Astrocyte (in vitro differentiated cells and primary cell): ENCODE measurements around the gene DARS1.

ENCODE experiments used
- EZH2 ChIP-seq: IDR thresholded peaks from 2 replicates; pipeline ENCODE4 v1.6.1; 2012; ENCODE audit warnings: mild to moderate bottlenecking, low read length, inconsistent platforms; ENCODE audit not compliant: insufficient read depth
- TF ChIP-seq, protein P1 (sequence below): IDR thresholded peaks from 2 replicates; pipeline ENCODE4 v1.5.1; 2011; ENCODE audit warnings: low read depth, mild to moderate bottlenecking, inconsistent platforms, low read length, moderate library complexity; ENCODE audit not compliant: insufficient read depth

DNA sequence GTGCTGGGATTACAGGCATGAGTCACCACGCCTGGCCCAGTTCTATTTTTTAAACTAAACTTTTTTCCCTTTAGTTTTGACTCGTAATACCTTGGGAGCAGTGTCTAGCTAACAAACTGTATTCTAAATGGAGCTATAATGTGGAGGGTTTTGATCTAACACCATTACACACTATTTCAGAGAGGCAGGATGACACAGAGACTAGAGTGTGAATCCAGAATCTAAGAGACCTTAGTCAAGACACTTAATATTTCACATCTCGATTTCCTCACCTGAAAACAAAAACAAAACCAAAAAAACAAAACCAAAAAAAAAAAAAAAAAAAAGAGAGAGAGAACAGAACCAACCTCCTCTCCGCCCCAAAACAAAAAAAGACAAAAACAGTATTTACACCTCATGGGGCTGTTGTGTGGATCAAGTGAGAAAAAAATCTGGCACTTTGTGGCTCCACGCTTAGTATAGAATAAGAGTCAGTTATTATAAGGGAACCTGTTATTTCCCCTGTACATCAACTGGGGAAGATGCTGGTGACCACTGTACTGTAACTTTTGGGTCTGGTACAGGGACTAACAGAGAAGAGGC is 31.3 kb downstream of the DARS1 start:
- TF ChIP-seq, protein P1, sequence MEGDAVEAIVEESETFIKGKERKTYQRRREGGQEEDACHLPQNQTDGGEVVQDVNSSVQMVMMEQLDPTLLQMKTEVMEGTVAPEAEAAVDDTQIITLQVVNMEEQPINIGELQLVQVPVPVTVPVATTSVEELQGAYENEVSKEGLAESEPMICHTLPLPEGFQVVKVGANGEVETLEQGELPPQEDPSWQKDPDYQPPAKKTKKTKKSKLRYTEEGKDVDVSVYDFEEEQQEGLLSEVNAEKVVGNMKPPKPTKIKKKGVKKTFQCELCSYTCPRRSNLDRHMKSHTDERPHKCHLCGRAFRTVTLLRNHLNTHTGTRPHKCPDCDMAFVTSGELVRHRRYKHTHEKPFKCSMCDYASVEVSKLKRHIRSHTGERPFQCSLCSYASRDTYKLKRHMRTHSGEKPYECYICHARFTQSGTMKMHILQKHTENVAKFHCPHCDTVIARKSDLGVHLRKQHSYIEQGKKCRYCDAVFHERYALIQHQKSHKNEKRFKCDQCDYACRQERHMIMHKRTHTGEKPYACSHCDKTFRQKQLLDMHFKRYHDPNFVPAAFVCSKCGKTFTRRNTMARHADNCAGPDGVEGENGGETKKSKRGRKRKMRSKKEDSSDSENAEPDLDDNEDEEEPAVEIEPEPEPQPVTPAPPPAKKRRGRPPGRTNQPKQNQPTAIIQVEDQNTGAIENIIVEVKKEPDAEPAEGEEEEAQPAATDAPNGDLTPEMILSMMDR = no peak
- no peak for TF ChIP-seq EZH2
